NT2/D1 (cell line): ENCODE measurements around the gene TSPAN10.

Experiments used
- SUZ12 ChIP-seq: IDR thresholded peaks from 2 replicates; pipeline ENCODE4 v1.6.1; 2011; ENCODE audit not compliant: insufficient read length, insufficient read depth; ENCODE audit errors: extremely low read depth
- YY1 ChIP-seq: IDR thresholded peaks from 2 replicates; pipeline ENCODE4 v1.6.1; 2011; ENCODE audit not compliant: insufficient read length, insufficient read depth
- ZNF274 ChIP-seq: IDR thresholded peaks from 2 replicates; pipeline ENCODE4 v1.6.1; 2011; ENCODE audit warnings: mild to moderate bottlenecking, low read depth, low read length

GRCh38 chr17:81644496-81644895 is 7.5 kb downstream of the TSPAN10 start:
- TF ChIP-seq YY1 = no peak
- TF ChIP-seq ZNF274 = no peak
- TF ChIP-seq SUZ12 = no peak
